Activated CD4-positive, alpha-beta T cell treated with anti-CD3 and anti-CD28 coated beads, Interleukin-2, amount 50 U/mL, for 48 hours (primary cell): ENCODE measurements around the gene MT3.
A peak's percentile ranks its signal among the peaks of the same experiment; 100 is the strongest.

ENCODE experiments used
- DNase-seq, 2 experiments: peaks; one replicate each; pipeline ENCODE4 v3.0.0-alpha.2; 2020

MT3 gene

DNA sequence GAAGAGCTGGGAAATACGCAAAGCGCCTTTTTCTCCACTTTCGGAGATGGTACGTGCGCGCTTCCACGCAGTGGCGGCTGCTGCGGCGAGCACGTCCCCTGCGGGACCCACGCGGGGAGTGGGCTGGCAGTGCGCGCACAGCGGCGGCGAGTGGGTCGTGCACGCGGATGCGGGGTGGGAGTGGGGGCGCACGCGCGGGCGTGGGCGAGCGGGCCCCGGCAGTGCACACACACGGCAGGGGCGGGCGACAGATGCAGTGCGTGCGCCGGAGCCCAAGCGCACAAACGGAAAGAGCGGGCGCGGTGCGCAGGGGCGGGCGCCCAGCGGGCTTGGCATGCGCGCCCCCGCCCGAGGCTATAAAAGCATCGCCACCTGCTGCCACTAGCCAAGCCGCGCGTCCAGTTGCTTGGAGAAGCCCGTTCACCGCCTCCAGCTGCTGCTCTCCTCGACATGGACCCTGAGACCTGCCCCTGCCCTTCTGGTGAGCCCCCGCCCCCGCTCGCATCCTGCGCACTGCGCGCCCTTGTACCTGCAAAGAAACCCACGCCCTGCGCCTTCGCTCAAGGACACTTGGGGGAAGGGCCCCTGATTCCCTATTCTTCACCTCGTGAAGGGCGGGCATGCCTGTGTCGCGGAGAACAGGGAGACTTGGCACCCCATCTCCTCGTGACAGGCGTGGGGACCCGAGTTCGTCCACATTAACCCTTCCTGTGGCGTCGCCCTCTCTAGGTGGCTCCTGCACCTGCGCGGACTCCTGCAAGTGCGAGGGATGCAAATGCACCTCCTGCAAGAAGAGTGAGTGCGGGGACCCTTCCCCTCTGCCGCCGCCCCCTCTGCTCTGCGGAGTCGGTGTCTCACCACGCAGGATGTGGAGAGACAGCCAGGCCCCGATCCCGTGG lies at the start of gene MT3:
Gene MT3, plus strand, starts transcription at position 388 of the 899 bp plus-strand sequence. Its CDS starts 63 bp downstream, at position 451.
- DNase-seq = peak; percentile 44 to 55

DNA sequence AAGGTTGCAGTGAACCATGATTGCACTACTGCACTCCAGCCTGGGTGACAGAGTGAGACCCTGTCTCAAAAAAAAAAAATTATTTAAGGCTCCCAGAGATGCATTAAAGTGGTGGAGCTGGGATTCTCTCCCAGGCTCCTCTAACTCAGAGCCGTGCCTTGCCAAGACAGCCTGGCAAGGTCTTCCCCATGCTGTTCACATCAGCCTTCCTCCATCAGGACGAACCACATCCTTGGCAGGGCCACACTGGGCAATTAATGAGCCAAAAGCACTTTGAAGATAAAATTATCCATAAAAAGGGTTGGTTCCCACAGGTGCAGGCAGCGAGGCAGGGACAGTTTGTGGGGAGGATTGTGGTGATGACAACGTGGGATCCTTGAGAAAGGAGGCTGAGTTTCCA lies 49.7 kb upstream of the MT3 start:
- no peak for DNase-seq

DNA sequence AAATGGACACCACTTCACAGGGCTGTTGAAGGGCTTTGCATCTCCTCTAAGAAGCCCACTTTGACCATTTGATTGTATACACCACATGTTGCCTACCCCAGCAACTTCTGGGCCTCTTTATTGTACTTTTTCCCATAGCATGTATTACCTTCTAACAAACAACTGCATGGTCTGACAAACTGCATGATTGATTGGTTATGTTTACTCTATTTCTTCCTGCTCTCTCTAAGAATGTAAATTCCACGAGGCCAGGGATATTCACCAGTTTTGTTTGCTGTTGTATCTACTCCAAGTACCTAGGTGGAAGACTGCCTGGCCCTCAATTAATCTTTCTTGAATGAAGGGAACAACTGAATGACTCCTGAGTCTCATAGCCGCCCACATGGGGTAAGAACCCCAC lies 47.3 kb upstream of the MT3 start:
- DNase-seq = no peak

DNA sequence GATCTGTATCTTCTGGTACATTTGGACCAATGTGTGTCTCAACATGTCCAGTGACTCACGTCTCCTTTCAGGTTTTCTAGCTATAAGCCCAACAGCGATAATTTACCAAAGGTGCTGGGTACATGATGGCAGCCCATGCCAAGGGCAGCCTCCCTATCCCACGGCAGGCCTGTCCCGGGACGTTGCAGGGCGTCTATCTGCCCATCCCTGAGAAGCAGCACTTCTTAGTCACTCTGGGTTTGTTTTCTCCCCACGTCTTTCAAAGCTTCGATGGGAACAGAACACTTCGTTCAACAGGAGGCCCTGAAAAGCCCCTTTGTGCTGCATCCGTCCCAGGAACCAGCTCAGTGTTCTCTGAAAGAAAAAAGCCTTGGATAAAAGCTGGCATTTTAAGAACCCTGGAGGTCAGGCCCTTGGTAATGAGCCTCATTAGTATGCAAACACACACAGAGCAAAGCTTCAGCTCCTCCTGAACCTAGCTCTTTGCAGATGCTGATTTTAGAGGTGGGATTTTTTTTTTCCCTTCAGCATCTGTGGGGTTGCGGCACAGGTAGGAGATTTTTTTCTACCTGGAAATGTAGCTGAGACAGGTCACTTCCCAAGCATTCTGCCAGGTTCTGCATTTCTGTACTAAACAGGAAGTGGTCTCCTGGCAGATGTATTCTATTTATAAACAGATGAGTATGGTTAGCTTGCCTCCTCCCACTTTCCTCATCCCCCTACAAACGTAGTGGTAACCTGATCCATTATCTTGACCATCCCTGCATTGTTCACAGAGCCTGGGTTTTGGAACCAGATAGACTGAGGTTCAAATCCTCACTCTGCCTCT lies 42.0 kb upstream of the MT3 start:
- DNase-seq = no peak

- no peak for DNase-seq
These were observed 41.3 kb upstream of the MT3 start for GRCh38 chr16:56547949-56548567.

GRCh38 chr16:56549161-56549560 lies 40.2 kb upstream of the MT3 start:
- no peak for DNase-seq

GRCh38 chr16:56549744-56550385 lies 39.5 kb upstream of the MT3 start:
- DNase-seq = peak in 1 of 2 experiments; percentile 10

GRCh38 chr16:56551796-56552738 lies 37.3 kb upstream of the MT3 start:
- DNase-seq = no peak

GRCh38 chr16:56554441-56554840 lies 34.9 kb upstream of the MT3 start:
- no peak for DNase-seq

GRCh38 chr16:56558024-56558747 lies 31.1 kb upstream of the MT3 start:
- DNase-seq = no peak

- no peak for DNase-seq
These were observed 30.2 kb upstream of the MT3 start for GRCh38 chr16:56559109-56559508.

DNA sequence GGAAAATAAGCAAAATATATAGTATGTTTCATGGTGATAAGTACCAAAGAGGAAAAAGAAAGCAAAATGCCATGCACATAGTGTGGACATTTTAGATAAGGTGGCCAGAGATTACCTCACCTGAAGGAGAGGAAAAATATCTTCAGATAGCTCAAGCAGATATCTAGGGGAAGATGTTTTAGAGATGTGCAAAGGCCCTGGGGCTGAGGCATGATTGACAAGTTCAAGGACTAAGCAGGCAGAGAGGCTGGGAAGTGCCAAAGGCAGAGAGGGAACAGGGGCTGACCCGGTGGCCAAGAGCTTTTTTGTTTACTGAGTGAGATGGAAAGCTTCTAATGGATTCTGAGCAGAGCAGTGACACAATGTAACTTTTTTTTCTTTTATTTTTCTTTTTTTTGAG lies 28.9 kb upstream of the MT3 start:
- DNase-seq = no peak

DNA sequence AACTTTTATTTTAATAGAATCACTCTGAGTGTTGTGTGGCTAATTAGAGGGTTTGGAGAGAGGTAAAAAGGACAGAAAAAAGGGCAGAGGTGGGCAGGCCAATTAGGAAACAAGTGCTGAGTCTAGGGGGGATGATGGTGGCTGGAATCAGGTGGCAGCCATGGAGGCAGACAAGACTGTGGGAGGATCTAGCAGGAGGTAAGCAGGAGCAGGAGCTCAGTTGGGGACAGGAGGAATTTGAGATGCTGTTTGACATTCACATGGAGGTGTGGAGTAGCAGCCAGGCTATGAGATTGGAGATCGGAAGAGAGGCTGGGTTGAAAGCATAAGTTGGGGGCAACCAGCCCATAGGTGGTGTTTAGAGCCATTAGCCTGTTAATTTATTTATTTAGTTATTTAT lies 28.2 kb upstream of the MT3 start:
- no peak for DNase-seq

GRCh38 chr16:56564793-56565477 lies 24.4 kb upstream of the MT3 start, which contains the start of gene MT4:
MT4 (plus strand) TSS chr16:56565073; CDS start chr16:56565129, 56 bp downstream.
- no peak for DNase-seq

DNA sequence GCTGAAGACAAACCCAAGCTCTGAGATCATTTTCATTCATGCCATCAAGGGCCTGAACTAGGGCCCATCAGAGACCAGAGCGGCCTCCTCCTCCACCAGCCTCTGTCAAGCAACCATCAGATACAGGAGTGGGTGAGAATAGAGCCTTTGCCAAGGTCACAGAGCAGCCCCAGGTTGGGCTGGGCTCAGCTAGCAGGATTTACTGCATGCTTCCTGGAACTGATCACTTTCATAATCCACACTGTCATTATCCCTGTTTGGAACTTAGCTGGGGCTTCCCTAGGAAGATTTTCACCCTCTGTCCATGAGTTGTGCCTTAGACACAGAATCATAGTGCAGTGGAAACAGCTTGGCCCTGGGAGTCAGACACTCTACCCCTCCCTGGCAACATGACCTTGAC lies 19.4 kb upstream of the MT3 start:
- no peak for DNase-seq

- DNase-seq = no peak
These were observed 17.8 kb upstream of the MT3 start for GRCh38 chr16:56571525-56571924.

DNA sequence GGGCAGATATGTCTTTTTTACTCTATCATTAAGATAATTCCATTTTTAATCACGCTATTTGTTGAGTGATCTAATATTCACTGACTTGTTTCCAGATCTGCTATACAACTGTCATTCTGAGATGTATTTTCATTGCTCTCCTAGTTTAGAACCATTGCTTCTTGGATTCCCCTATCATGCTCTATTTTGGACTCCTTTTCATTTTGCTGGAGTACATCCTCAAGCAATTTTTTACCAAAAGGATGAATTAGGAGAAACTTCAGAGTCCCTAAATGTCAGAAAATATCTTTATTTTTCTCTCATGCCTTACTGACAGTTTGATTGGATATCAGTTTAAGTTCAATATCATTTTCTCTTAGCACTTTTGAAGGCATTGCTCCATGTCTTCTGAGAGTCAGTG lies 14.7 kb upstream of the MT3 start:
- no peak for DNase-seq

DNA sequence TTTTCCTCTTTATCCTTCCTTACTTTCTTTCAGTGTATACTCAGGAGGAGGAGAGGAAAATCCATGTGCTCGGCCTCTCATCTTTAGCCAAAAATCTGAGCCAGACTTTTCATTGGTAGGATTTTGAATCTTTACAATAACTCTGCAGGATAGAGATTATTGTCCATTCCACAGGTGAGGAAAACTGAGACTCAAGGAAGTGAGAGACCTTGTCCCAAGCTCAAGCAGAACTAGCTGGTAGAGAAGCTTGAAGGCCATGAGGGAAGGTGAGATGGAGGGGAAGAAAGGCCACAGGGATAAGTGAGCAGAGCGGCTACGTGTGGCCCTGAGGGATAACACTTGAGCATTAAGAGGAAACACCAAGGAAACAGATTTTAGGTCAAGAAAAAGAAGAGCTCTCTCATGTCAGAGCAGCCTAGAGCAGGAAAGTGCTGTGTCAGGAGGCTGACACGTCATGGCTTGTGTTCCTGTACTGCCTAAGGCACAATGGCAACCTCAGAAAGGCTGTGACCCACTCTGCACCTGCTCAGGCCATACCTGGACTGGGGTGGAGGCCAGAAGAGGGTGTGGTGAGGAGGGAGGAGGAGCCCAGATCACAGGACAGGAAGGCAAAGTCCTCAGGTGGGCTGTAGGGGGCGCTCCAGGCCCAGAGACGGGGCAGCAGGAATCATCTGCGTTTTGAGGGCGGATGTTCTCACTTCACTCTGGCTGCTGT lies 12.6 kb upstream of the MT3 start:
- DNase-seq = peak; percentile 92 to 93

DNA sequence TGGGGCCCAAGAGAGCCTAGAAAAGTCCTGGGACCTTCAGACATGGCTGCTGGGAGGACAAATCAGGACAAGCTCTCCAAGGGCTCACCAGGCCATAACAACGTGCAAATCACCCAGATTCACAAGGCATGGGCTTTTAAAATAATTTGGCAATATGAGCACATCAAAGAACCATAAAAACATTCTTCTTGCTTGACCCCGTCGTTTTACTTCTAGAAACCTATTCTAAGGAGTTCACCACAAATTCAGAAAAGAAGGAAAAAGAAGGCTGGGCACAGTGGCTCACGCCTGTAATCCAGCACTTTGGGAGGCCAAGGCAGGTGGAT lies 12.1 kb upstream of the MT3 start:
- DNase-seq = no peak
